Endothelial cell of umbilical vein (primary cell): ENCODE data around the gene SYT11. TPM values are rescaled to one million over a fixed set of nuclear protein-coding genes. Genes with fewer than 3 reads are reported as not detected.

Experiments used
- BruUV-seq: library from RNA; stranded (reverse); fragments of 400-500 nt; replicated peaks from 2 replicates; lab custom pipeline; 2021; lab: Mats Ljungman, UMichigan
- CTCF ChIA-PET: fragments of 300-600, 350-600 bp; sonication (Branson Sonifier 250); formaldehyde crosslinking; loops from one replicate; lab custom pipeline; 2021; ENCODE audit warnings: antibody characterized with exemption, inconsistent platforms; lab: Charles Lee
- POLR2A ChIA-PET: fragments of 300-600, 350-600 bp; sonication (Branson Sonifier 250); formaldehyde crosslinking; loops from one replicate; lab custom pipeline; 2021; ENCODE audit warnings: antibody characterized with exemption, inconsistent platforms; lab: Charles Lee
- DNase-seq: peaks from one replicate; pipeline ENCODE4 v3.0.0-alpha.2; 2011; ENCODE audit warnings: low read depth, low spot score
- FAIRE-seq: peaks from 2 replicates; lab custom pipeline; 2011; peaks lifted over from hg19 to GRCh38; lab: Jason Lieb, UNC
- H2AFZ ChIP-seq: 2 replicates; pipeline ENCODE4 v1.6.0; 2012; ENCODE audit warnings: low read depth, low read length, control low read depth, inconsistent platforms
- H3K27ac ChIP-seq: 2 replicates; pipeline ENCODE4 v1.5.1; 2011; ENCODE audit warnings: low read depth, mild to moderate bottlenecking, control low read depth, low read length, moderate library complexity; ENCODE audit not compliant: insufficient read depth
- H3K27me3 ChIP-seq, 2 experiments: 2 replicates each; pipeline versions ENCODE4 v1.6.0 to v1.6.1; 2011; ENCODE audit warnings: low read length in 2 of 2, mixed read lengths in 1 of 2; ENCODE audit not compliant: control insufficient read depth in 2 of 2, insufficient read depth in 2 of 2
- H3K36me3 ChIP-seq, 2 experiments: 2 replicates in 1 of 2; 3 replicates in 1 of 2; pipeline ENCODE4 v1.5.1; 2011; ENCODE audit warnings: low read length in 2 of 2, mild to moderate bottlenecking in 1 of 2, moderate library complexity in 1 of 2; ENCODE audit not compliant: control insufficient read depth in 2 of 2, insufficient read depth in 2 of 2; ENCODE audit errors: extremely low read depth in 1 of 2
- H3K4me1 ChIP-seq: 3 replicates; pipeline ENCODE4 v1.5.1; 2011; ENCODE audit warnings: mild to moderate bottlenecking, low read length; ENCODE audit not compliant: control insufficient read depth, insufficient read depth; ENCODE audit errors: extremely low read depth
- H3K4me2 ChIP-seq: 2 replicates; pipeline ENCODE4 v1.6.1; 2011; ENCODE audit warnings: low read length, control low read depth, mixed read lengths; ENCODE audit not compliant: insufficient read depth
- H3K4me3 ChIP-seq, 3 experiments: fragments of 200-600 bp in 1 of 3; sonication (generic), shearing (Covaris generic) in 1 of 3; replicated peaks in 1 of 3; 2 replicates each; pipeline ENCODE4 v1.5.1; 2011 to 2016; ENCODE audit warnings: control low read depth in 3 of 3, low read length in 3 of 3, mild to moderate bottlenecking in 2 of 3, inconsistent platforms in 1 of 3, low read depth in 1 of 3, moderate library complexity in 1 of 3; ENCODE audit not compliant: insufficient read depth in 1 of 3
- H3K79me2 ChIP-seq: 2 replicates; pipeline ENCODE4 v1.6.0; 2012; ENCODE audit warnings: low read length, inconsistent platforms; ENCODE audit not compliant: control insufficient read depth, insufficient read depth
- H3K9ac ChIP-seq: replicated peaks from 2 replicates; pipeline ENCODE3; 2011; ENCODE audit warnings: low read length, control low read depth; ENCODE audit not compliant: insufficient read depth; ENCODE audit errors: extremely low read depth
- H3K9me1 ChIP-seq: replicated peaks from 3 replicates; pipeline ENCODE4 v1.6.0; 2011; ENCODE audit warnings: mild to moderate bottlenecking, low read length; ENCODE audit not compliant: control insufficient read depth, insufficient read depth; ENCODE audit errors: extremely low read depth
- H3K9me3 ChIP-seq: replicated peaks from 2 replicates; pipeline ENCODE4 v1.5.1; 2012; ENCODE audit warnings: low read length, inconsistent platforms; ENCODE audit not compliant: control insufficient read depth, insufficient read depth
- H4K20me1 ChIP-seq: replicated peaks from 2 replicates; pipeline ENCODE3; 2011; ENCODE audit warnings: mild to moderate bottlenecking, low read length; ENCODE audit not compliant: control insufficient read depth, insufficient read depth; ENCODE audit errors: extremely low read depth
- CTCF ChIP-seq, 2 donors: IDR thresholded peaks; 1 replicate in 1 of 2; 2 replicates in 1 of 2; pipeline ENCODE4 v1.5.1; 2011; ENCODE audit warnings: low read length in 2 of 2, mild to moderate bottlenecking in 2 of 2, moderate library complexity in 2 of 2, control low read depth in 1 of 2, inconsistent platforms in 1 of 2, low read depth in 1 of 2; ENCODE audit not compliant: insufficient read depth in 1 of 2; ENCODE audit errors: extremely low read depth in 1 of 2
- EZH2 ChIP-seq: IDR thresholded peaks from 2 replicates; pipeline ENCODE4 v1.6.1; 2012; ENCODE audit warnings: borderline replicate concordance, low read depth, mild to moderate bottlenecking, moderate library complexity, low read length, inconsistent platforms; ENCODE audit not compliant: severe bottlenecking
- FOS ChIP-seq: IDR thresholded peaks from 2 replicates; pipeline ENCODE4 v1.6.1; 2011; ENCODE audit warnings: mild to moderate bottlenecking, low read length, moderate library complexity, borderline replicate concordance; ENCODE audit not compliant: insufficient read depth
- GATA2 ChIP-seq: IDR thresholded peaks from 2 replicates; pipeline ENCODE4 v1.7.0; 2011; ENCODE audit warnings: low read depth, mild to moderate bottlenecking, moderate library complexity, mixed read lengths, low read length; ENCODE audit not compliant: insufficient read length, insufficient read depth
- JUN ChIP-seq: IDR thresholded peaks from 2 replicates; pipeline ENCODE4 v1.6.1; 2011; ENCODE audit warnings: borderline replicate concordance, low read depth; ENCODE audit not compliant: insufficient read length, insufficient read depth
- MYC ChIP-seq: IDR thresholded peaks from one replicate; pipeline ENCODE4 v1.6.1; 2011; ENCODE audit warnings: mild to moderate bottlenecking, low read depth, low read length
- POLR2AphosphoS5 ChIP-seq: IDR thresholded peaks from 2 replicates; pipeline ENCODE4 v1.6.1; 2012; ENCODE audit warnings: low read depth, mild to moderate bottlenecking, control low read depth, low read length, moderate library complexity; ENCODE audit not compliant: insufficient read depth
- dilution Hi-C: fragments of 300-500 bp; cut with MboI; formaldehyde crosslinking; loops from one replicate; pipeline ENCODE4 v1.15.0; 2019; ENCODE audit warnings: low sequenced_read_pairs; ENCODE audit not compliant: extremely low pct_ligation_motif_present
- intact Hi-C: fragments of 100-400 bp; cut with micrococcal nuclease; formaldehyde crosslinking; loops from one replicate; pipeline ENCODE4 v1.10.0; 2022
- polyA plus RNA-seq, 4 experiments: library from polyadenylated mRNA; depleted of rRNA in 3 of 4; stranded (reverse) in 3 of 4; unstranded in 1 of 4; fragments of >200 nt; gene quantifications; 2 replicates each; pipeline versions ENCODE4 v1.2.1 to v1.2.3, GENCODE V29; 2011 to 2012; ENCODE audit warnings: missing spikeins in 1 of 4
- total RNA-seq: library from RNA; stranded (reverse); gene quantifications from 2 replicates; pipeline ENCODE4 v1.2.3, GENCODE V29; 2021
- TF ChIP-seq, protein P1 (sequence below): IDR thresholded peaks from 2 replicates; pipeline ENCODE4 v1.6.1; 2011; ENCODE audit not compliant: insufficient read depth, insufficient read length

SYT11 gene
- total and polyA plus RNA-seq, 2 donors (not counting 3 experiments of a cell fraction or from before 2014, with no cell fraction given): 28.2 to 36.5 TPM

- Histone ChIP-seq H2AFZ (no peak overlapping the region), H3K9ac (no peak overlapping the region), H3K9me1 (no peaks in the 10 kb centered on the region), H3K27me3 (no peaks in the 10 kb centered on the region), H3K4me3 (no peak overlapping the region), H4K20me1 (no peaks in the 10 kb centered on the region), H3K36me3 (peaks cover 0 to 3% of the 10 kb centered on the region in 2 experiments), H3K4me1 (no peaks in the 10 kb centered on the region), H3K79me2 (peaks cover 2% of the 10 kb centered on the region), H3K4me2 (no peak overlapping the region), H3K9me3 (no peaks in the 10 kb centered on the region), H3K27ac (no peak overlapping the region)
- intact Hi-C loops: no loop called here
- no peak for TF ChIP-seq JUN
- TF ChIP-seq GATA2: no peak
- no peak for TF ChIP-seq POLR2AphosphoS5
- no peak for TF ChIP-seq EZH2
- TF ChIP-seq, protein P1, sequence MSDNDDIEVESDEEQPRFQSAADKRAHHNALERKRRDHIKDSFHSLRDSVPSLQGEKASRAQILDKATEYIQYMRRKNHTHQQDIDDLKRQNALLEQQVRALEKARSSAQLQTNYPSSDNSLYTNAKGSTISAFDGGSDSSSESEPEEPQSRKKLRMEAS: no peak
- no peak for TF ChIP-seq FOS
- no peak for TF ChIP-seq MYC
- TF ChIP-seq CTCF (IDR thresholded peaks at IDR 0.05; ENCODE audit: extremely low read depth in 1 of 2, insufficient read depth in 1 of 2, low read depth in 1 of 2, low read length in 2 of 2): no peak
- FAIRE-seq (no peak), DNase-seq (no peak)
- ChIA-PET POLR2A (no interaction called here), CTCF (interaction anchor here (0.6 kb wide), 1 partner anchor 39 kb away, joined by 3 read pairs; no protein-coding TSS in a partner anchor)
- dilution Hi-C loops: no loop called here
- BruUV-seq: no TSS peak
These were observed 8.4 kb downstream of the SYT11 start for GRCh38 chr1:155867766-155868165.
